NCI-H1048 (cell line): ENCODE data around the gene NUP153.
"Not testable (repeated sequence)": the region's sequence is repeated elsewhere in the genome, so short reads cannot be mapped to it uniquely, and the experiment has no call there.

Experiments
- DNase-seq: peaks from one replicate; lab custom pipeline; 2025; lab: John Stamatoyannopoulos, UW

NUP153 gene

GRCh38 chr6:17714177-17714576 is 7.5 kb upstream of the NUP153 start:
- DNase-seq = no peak

- no peak for DNase-seq
Measured at GRCh38 chr6:17712576-17712975, 5.9 kb upstream of the NUP153 start.

GRCh38 chr6:17710331-17710730 is 3.6 kb upstream of the NUP153 start:
- DNase-seq = no peak

GRCh38 chr6:17709476-17709875 is 2.8 kb upstream of the NUP153 start:
- no peak for DNase-seq

GRCh38 chr6:17708035-17708434 is 1.3 kb upstream of the NUP153 start:
- DNase-seq = not testable (repeated sequence)

GRCh38 chr6:17707371-17707651 is 586 bp upstream of the NUP153 start:
- no peak for DNase-seq

- DNase-seq = peak; percentile 26
Measured at GRCh38 chr6:17705778-17706579, 746 bp downstream of the NUP153 start.

GRCh38 chr6:17705428-17705777 is 1.3 kb downstream of the NUP153 start:
- DNase-seq = no peak

GRCh38 chr6:17703256-17703694 is 3.5 kb downstream of the NUP153 start:
- no peak for DNase-seq

GRCh38 chr6:17700421-17701416 is 6.0 kb downstream of the NUP153 start:
- no peak for DNase-seq

GRCh38 chr6:17691925-17692538 is 14.7 kb downstream of the NUP153 start:
- DNase-seq = no peak

- no peak for DNase-seq
Measured at GRCh38 chr6:17688481-17688880, 18.2 kb downstream of the NUP153 start.

GRCh38 chr6:17687136-17687535 is 19.6 kb downstream of the NUP153 start:
- no peak for DNase-seq

- DNase-seq = no peak
Measured at GRCh38 chr6:17684134-17684533, 22.6 kb downstream of the NUP153 start.

GRCh38 chr6:17683428-17683827 is 23.3 kb downstream of the NUP153 start:
- DNase-seq = no peak

- no peak for DNase-seq
Measured at GRCh38 chr6:17679726-17680125, 27.0 kb downstream of the NUP153 start.

GRCh38 chr6:17677602-17678001 is 29.1 kb downstream of the NUP153 start:
- DNase-seq = no peak

GRCh38 chr6:17673543-17674254 is 33.0 kb downstream of the NUP153 start:
- DNase-seq = no peak

- no peak for DNase-seq
Measured at GRCh38 chr6:17672064-17672718, 34.5 kb downstream of the NUP153 start.

GRCh38 chr6:17666646-17667045 is 40.1 kb downstream of the NUP153 start:
- no peak for DNase-seq

- no peak for DNase-seq
Measured at GRCh38 chr6:17665132-17665531, 41.6 kb downstream of the NUP153 start.

- DNase-seq = no peak
Measured at GRCh38 chr6:17663226-17663625, 43.5 kb downstream of the NUP153 start.
